HG02840 (cell line): ENCODE data around the gene DGKG.
A peak's percentile ranks its signal among the peaks of the same experiment; 100 is the strongest.

Experiments
- ATAC-seq: cut with Tn5 transposase; IDR thresholded peaks from one replicate; pipeline ENCODE4 v1.9.1; 2021; ENCODE audit warnings: mild to moderate bottlenecking, moderate library complexity, moderate number of reproducible peaks; ENCODE audit not compliant: unreplicated experiment, low FRiP score

DGKG gene

DNA sequence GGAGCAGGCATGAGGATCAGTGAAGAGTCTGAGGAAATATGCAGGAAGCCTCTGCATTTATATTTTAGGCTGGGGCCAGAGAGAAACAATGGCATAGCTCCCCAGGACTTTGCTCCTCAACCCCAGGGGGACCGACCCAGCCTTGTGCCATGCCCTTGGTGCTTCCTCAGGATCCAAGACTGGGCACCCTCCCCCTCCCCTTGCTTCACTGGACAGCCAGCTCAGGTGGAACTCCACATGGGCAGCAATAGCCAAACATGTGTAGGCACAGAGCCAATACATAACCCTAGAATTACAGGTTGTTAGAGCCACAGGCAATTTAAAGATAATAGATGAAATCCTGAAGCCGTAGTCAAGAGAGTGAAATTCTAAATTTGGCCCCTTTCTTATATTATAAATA, 180.1 kb downstream of the DGKG start:
- ATAC-seq: no peak

DNA sequence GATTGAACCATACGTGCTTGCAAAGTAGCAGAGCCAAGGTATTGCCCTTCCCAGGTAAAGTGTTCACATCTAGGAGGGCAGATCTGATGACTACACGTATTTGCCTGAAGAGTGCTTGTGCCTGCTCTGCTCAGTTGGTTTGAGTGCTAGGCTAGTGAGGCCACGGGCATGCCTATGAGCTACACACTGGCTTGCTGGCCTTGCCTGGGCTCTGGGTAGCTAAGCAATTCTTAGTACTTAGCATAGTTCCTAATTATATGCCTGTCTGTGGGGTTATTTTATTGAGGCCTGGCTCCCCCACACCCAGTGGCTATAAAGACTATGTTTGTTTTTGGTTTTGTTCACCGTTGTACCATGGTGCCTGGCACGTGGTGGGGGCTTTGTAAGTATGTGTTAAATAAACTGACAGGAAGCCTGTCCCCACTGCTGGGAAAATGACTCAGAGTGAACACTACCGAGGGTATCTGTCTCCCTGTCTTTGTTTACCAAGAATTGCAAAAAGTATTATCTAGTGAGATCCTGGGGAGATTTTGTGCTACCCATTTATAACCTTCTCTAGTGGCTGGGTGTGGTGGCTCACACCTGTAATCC, 181.0 kb downstream of the DGKG start:
- no peak for ATAC-seq

DNA sequence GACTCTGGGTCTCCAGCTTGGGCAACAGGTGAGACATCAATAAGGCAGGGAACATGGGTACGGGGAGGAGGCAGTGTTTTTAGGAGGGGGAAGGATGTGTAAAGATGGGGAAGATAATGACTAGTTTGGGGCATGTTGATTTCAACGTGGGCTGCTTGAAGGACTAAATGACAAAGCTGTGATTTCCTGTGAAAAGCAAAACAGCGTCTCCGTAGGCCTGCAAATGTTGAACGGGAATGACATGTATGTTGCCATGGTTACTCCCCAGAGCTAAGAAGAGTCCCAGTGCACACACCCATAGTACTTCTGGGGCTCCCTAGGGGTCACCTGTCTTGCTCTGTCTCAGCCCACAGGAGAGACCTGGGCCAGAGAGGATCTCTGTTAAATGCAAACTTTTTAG, 181.9 kb downstream of the DGKG start:
- no peak for ATAC-seq

DNA sequence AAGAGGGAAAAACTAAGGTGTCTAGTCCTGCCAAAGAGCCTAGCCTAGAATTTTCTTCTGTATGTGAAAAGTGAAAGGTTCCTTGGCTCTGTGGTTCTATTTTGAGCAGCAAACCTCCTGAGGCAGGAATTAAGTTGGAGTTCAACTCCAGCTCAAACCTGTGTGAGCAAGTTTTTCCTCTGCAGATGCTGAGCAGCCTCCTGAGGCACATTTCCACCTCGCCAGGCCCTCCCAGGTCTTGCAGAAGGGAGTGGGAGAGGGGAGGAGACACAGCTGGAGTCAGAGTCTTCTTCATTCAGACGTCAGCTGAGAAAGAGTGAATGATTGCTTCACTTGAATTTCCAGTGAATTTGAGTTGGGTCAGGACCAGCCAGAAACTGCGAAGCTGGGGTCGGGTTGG, 183.6 kb downstream of the DGKG start:
- ATAC-seq: no peak

DNA sequence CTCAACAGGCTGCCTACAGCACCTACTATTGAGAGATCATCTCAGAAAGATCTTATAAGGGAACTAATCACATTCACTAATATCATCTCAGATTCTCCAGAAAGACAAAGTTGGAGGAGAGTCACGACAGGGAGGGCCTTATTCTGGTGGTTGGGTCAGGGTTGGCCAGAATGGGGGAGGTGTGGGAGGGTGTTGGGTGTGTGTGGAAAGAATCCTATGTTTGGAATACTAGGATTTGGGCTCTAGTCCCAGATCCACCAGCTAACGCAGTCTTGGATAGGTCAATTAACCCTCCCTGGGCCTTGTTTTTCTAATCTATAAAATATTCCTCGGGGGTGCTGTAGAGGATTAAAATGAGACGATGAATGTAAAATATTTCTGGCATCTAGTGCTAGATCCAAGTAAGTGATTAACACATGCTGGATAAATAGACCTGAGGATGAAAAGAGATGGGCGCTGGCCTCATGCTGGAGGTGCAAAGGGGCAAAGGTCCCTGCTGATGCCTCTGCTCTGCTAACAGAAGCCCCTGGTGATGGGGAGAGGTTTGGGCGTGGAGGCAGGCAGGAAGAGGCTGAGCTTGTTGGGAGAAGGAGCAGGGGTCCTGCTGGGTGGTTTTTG, 185.6 kb downstream of the DGKG start:
- no peak for ATAC-seq

DNA sequence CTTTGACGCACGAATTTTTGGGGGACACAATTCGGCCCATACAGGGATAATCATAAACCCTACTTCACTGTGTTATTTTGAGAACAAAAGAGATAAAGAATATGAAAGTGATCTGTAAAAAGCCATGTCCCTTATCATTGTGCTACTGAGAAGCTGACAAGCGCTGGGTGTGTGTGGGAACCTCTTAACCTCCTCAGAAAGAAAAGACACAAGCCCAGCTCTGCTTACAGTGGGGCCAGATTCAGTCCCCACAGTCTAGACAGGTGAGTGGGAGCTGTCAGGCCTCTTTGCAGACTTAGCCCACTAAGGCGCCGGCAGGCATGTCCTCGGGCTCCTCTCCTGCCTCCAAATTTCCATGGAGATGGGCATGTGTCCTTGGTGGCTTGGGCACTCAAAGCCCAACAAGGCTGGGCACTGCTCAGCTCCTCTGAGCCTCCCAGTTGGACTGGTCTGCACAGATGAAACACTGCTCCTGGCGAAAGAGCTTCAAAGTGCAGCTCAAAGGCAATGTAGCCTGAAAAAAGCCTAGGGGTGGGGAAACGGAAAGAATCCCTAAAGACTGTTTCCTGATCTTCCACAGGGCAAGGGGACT, 188.7 kb downstream of the DGKG start:
- ATAC-seq: no peak

DNA sequence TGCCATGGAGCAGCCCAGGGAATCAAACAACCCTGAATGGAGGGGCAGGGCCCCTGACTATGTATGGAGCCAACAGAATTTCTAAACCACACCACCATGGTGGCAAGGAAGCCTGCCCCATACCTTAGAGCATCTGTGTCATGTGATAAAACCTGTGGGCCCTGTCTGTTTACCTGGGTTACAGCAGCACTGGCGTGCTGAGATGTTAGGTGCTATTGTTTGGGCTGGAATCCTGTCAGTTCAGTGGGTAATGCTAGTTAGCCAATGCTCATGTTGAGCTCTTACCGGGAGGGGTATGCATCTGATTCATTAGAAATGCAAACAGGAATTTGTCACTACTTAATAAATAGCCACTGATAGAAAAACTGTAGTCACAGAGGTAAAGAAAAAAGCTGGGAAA, 189.7 kb downstream of the DGKG start:
- no peak for ATAC-seq

DNA sequence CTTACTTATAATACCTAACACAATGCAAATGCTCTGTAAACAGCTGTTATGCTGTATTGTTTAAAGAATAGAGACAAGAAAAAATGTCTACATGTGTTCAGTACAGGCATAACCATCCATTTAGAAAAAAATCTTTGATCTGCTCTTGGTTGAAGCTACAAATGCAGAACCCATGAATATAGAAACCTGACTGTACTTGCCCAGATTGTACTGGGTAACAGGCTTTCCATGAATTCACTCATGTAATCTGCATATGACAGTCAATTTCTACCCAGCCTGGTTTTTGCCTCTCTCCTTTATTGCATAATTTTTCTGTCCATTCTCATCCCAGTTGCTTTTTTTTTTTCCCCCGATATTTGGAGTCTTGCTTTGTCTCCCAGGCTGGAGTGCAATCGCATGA, 190.5 kb downstream of the DGKG start:
- no peak for ATAC-seq

DNA sequence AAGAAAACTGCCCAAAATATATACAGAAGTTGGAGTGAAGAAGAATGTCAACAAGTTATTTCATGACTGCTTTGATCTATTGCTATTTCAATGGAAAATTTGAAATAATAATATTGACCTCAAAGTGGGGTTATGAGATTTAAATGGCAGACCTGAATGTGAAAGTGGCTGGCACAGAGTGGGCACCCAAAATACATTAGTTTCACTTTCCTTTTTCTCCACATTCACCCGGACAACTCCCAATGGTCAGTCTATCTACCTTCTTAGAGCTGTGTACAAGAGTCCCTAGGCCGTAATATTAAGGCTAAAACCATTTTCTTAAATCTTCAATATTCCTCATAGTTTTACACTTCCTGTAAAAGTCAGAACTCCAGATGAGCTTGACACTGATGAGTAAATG, 191.5 kb downstream of the DGKG start:
- no peak for ATAC-seq

DNA sequence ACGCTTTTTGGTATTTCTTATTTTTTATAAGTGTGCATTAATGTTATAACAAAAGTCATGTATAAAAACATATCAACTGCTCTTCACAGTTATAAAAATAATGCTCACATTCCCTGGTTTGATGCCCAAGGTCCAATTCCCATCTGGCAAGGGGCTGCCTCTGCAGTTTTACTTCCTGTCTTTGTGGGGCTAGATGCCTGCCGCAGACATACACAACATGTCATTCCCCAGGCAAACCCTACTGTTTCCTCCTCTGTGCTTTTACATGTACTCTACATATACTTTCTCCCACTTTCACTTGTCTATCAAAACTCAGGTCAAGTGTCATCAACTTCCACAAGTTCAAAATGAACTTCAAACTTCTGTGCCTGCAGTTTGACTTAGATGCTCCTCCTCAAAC, 192.7 kb downstream of the DGKG start:
- ATAC-seq: no peak

DNA sequence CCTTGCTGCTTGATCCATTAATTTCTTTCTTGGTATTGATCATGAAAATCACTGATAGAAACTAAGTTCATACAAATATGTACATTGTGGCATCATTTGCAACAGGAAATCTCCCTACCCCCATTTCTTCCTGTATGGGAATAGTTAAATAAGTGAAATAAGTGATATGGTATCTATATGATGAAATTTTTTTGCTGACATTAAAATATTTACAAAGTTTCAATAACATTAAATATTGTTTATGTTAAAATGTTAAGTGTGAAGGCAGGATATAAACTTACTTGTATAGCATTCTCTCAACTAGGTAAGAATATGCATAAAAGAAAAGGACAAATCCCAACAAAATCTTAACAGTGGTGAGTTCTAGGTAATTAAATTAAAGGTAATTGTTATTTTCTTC, 193.1 kb downstream of the DGKG start:
- no peak for ATAC-seq

DNA sequence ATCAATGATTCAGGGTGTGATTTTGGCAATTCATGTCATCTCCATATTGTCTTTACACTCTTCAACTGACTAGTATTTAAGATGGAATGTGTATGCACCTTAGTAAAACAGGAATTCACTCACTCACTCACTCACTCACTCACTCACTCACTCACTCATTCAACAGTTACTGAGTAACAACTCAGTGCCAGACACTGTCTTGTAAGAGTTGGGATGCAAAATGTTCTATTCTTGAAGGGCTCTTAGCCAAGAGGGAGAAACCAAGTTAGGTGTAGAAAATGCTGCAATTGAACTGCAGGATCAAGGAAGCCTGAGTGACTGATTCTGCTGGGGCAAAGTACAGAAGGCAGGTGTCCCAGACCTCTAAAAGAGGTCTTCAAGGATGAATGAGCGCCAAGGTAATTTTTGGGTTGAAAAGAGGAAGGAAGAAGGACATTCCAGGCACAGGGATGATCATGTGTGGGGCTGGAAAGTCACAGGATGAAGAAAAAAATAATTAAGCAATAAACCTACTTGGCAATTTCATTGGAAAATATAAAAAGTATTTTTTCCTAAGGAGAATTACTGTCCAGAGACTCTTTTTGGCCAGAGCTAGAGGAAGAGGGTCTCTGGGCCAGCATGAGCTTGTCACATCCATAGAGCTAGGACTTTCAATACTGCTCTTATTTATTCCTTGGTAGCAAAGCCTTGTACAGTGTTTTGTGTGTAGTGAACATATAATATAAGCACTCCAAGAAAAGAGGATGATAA, 194.2 kb downstream of the DGKG start:
- ATAC-seq: no peak

DNA sequence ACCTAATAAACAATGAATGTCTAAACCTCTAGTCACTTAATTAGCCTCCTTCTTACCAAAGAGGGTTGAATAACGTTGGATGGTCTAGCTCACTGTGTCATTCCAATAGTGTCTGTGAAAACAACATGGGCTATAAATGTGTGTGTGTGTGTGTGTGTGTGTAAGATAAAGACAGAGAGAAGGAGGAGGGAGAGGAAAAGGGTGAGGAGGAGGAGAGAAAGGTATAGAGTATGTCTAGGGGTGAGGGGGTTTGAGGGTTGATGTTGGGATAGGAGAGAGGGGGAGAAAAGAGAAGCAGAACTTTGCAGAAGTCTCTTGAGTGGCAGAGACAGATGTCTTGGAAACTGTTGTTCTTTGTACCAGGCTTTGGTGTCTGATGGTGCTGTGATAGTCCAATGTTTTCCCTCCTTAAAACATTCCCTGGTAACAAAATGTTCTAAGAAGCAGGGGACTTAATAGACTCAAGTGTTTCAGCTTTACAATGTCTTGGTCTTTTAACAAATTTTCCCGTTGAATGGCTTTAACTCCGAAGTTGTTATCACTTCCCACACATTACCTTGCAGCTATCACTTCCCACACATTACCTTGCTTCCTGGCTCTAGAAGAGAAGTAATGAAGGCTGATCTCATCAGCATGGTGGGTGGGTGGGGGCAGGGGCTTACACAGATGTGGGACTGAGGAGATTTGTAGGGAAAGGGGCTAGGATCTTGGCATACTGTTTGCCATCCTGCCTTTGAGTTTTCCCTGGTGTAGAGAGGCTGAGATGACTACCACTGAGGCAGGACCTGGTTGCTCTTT, 195.3 kb downstream of the DGKG start:
- no peak for ATAC-seq

DNA sequence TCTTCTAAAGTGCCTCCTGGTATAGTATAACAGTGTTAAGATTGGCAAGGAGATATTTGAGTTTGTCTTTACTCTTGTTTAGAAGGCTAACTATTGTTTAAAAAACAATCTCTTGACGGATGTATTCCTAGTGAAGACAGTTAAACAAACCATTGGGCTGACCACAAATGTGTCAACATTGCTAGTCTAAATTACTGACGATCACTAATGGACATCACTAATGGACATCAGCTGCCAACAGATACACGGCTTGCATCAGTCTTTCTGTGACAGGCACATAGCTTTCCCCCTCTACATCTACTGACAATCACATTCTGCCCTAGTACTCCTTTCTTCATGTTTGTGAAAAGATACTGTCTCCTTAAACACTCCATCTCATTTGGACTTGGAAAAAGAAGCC, 196.0 kb downstream of the DGKG start:
- ATAC-seq: no peak

DNA sequence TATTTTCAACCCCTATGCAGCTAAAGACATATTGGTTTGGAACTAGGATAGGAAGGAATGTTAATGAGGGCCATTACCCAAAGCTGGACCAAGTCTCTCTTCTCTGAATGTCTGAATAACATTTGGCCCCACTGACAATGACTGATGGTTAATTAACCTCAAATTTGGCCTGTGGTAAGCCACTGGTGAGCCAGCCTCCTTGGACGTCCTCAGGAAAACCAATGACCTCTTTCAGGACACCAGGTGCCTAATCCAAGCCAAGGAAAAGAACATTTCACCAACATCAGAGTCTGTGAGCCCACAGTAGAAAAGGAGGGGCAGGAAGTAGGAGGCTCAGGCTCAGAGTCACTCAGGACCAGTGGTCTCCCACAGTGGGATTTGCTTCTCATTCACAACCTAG, 196.7 kb downstream of the DGKG start:
- ATAC-seq: no peak

DNA sequence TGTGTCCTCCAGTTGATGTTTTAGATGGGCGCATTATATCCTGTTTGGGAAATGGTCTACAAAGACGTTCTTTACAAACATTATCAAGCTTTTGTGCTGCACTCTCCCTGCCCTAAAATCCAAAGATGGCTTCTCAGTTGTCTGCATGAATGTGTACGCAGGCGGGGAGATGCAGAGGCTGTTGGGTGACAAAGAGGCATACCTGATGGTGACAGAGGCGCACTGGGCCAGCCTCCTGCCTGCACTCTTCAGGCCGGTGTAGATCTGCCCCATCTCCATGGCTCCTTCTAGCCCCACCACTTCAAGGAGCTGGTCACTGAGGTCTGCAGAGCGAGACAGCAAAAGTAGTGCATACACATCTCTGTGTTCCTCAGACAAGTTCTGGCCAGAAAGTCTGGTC, 197.3 kb downstream of the DGKG start:
- ATAC-seq: no peak

DNA sequence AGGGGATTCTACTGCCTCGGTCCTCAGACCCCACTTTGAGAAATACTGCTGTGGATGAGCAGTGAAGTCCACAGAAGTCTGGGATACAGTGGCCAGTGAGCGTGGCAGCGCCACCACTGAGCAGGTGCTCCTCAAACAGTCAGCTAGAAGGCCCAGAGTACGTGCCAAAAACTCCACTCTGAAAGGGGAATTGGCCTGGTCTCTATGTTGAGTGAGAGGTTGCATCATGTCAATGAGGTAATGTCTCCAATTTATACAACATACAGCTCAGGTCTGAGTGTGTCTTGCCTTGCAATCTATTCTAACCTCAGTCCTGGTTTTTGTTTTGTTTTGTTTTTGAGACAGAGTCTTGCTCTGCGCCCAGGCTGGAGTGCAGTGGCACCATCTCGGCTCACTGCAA, 199.8 kb downstream of the DGKG start:
- ATAC-seq: no peak

DNA sequence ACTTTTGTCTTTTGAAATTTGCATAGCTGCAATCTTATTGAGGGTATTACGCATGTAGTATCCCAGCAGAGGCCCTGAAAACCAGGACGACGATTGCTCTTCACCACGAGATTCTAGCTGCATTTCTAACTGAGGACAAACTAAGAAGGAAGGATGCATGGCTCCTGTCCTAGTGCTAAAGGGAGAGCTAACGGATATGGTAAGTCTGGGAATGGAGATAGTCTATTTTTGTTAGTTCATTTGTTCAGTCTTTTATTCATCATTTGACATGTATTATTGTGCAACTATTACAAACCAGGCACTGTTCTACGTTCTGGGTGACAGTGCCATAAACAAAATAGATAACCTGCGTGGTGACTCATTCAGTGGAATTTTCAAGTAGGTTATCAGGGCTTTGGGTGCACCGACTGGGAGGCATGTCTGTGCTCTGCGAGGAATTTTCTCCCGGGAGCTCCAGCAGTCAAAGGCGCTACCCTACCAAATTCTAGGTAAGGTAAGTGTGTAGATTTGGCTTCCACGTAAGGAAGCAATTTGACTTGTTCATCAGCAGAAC, 201.3 kb downstream of the DGKG start:
- ATAC-seq: no peak

DNA sequence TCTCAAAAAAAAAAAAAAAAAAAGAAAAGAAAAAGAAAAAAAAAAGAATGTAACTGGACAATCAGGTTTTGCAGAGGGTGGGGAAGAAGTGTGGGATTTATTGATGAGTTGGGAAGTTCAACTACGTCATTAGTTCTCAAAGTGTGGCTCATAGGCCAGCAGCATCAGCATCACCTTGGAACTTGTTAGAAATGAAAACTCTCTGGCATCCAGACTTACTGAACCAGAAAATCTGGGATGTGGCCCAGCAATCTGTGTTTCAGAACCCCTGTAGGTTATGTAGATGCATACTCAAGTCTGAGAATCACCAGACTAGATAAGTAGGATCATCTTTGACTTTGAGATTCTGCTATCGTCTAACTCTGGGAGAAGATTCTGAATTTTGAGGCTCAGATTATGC, 207.4 kb downstream of the DGKG start:
- no peak for ATAC-seq

DNA sequence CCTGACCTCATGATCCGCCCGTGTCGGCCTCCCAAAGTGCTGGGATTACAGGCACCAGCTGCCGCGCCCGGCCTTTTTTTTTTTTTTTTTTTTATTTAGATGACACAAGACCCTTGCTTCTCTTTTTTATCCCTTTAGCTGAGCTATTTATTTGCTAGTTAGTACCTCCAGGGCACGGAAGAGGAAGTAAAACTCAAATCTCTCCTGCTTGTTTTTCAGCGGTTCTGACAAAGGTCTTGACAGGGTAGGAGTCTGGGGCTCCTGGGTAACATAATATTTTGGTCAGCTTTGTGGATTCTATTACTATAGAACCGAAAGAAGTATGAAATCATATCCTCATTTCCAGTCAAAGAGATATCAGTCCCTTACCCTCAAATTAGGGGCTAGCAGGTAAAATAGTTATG, 209.1 kb downstream of the DGKG start:
- peak; percentile 80 for ATAC-seq

DNA sequence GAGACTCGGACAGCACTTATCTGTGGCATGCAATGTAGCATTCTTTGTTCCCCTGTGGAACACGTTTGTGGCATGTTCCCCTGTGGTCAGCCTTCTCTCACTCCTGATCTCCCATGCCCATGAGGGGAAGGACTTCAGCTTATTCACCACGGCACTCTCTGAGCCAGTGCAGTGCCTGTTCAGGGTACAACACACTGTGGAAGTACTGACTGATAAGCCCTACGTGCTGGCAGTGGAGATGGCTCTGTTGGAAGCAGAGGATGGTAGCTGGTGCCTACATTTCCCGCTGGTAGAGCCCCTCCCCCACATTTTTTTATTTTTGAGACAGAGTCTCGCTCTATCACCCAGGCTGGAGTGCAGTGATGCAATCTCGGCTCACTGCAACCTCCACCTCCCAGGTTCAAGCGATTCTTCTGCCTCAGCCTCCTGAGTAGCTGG, 209.7 kb downstream of the DGKG start:
- peak; percentile 14 for ATAC-seq
